Stimulated activated CD8-positive, alpha-beta memory T cell treated with anti-CD3 and anti-CD28 coated beads, Interleukin-12 subunit alpha, Interleukin-12 subunit beta, amount 100 ng/mL, for 1 hour (primary cell): ENCODE data around the gene FHL1.

Experiments used
- DNase-seq: peaks from one replicate; pipeline ENCODE4 v3.0.0-alpha.2; 2020; ENCODE audit warnings: low read depth

FHL1 gene

DNA sequence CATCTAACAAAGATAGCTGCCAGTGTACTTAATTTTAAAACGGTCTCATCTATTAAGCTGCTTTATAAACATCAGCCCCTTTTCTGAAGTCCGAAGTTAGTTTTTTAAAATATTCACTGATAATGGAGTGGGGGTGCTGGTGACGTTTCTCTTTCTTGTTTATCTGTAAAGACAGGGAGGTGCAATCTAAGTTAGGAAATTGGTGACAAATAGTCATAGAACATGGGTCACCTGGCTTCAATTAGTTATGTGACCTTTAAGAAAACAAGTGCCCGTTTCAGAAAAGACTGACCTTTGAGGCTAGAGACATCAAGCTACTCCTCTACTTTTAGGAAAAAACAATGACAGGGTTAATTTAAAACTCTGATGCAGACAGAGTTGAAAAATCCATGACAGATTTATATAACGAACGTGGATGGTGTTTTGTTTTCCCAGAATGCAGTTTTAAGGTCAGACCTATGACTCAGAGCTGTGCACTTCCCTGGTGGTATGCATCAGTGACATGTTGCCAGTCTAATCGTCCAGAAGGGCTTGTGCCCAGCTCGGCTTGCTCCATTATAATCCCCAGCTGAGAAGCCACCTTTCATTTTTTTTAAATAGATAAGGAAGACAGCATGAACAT, 38.2 kb downstream of the FHL1 start:
- no peak for DNase-seq

DNA sequence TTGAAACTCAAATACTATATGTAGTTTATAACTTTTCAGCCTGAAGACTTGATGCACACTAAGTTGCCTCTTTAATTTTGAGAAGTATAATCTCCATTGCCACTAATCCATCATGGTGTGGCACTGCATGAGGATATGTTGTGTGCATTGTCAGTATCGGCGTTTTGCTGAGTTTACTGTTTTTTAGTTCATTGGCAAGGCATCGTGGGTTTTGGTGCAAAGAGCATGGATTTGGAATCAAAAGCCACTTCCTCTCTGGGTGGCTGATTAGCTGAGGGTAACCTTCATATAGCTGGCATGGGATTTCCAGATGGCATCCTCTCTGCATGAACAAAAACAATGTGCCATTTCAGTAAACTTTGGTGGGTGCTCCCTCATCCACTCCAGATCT, 38.7 kb downstream of the FHL1 start:
- no peak for DNase-seq

DNA sequence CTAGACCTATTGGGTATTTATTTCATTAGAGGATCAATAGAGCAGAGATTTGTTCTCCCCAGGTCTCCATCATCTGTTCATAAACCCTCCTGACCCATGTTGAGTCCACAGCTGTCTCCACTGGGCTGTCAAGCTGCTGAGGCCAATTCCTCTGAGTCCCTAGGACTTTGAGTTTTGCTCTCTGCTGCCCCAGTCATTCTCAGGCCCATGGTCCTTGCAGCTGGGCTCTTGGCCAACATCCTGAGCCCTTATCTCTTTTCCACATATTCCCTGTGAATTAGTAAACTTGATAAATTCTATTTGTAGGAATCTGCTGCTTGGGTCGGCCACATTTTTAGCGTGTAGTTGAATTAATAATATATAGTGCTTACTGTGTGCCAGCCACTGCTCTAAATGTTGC, 41.9 kb downstream of the FHL1 start:
- DNase-seq = no peak

DNA sequence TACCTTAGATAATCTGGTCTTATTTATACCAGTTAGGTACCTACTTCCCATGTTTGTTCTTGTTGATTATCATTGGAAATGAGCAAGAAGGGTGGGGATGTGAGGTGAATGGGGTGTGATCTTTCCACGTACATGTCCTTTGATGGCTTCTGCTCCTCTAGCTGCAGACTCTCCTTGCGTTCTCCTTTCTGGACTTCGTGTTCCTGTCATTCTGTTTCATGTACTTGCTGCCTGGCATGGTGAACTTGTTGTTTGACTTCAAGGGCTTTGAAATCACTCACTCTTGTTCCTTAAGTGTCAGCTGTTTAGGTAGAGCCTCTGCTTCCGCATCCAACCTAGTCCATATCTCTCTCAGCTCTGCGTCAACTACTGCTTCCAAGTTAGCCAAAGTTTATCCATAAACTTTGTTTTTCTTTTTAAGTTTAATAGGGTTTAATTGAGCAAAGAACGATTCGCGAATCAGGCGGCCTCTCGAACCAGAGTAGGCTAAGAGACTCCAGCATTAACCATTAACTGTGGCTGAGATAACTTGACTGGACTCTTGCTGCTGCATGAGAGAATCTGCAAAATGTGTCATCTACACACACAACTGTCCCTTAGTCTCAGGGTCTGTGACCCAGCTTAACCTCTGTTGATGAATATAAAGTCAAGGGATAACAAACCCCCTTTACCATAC, 42.8 kb downstream of the FHL1 start:
- DNase-seq = no peak

DNA sequence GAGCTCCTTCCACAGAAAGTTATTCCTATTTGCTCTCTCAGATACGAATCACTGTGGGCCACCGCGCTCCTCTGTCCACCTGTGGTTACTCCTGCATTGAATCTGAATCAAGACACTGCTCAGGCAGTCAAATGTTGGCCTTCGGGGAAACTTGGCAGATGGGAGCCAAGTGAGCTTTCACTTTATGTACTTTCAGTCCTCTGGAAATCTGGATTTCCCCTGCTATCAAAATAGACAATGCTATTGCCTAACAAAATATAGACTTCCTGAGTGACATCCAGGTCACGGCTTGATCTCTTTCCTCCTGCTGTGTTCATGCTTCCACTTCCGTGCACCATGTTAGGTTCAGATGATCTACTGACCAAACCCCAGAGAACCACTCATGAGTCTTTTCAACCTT, 43.8 kb downstream of the FHL1 start:
- no peak for DNase-seq

DNA sequence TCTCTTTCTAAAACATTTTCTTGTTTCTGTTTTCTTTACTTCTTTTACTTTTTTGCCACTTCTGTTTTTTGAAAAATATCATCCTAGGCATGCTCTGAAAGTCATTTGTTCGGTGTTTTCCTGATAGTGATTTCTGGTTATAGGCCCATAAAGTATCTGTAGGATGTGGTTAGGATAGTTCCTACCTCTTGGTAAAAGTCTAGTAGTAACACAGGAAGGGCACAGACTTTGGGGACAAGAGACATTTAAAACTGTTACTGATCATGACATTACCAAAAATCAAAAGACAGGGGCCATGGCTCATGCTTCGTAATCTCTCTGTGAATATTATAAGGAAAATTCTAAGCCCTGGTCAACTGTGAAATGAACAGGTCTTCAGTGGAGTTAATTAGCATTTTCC, 44.8 kb downstream of the FHL1 start:
- DNase-seq = no peak

DNA sequence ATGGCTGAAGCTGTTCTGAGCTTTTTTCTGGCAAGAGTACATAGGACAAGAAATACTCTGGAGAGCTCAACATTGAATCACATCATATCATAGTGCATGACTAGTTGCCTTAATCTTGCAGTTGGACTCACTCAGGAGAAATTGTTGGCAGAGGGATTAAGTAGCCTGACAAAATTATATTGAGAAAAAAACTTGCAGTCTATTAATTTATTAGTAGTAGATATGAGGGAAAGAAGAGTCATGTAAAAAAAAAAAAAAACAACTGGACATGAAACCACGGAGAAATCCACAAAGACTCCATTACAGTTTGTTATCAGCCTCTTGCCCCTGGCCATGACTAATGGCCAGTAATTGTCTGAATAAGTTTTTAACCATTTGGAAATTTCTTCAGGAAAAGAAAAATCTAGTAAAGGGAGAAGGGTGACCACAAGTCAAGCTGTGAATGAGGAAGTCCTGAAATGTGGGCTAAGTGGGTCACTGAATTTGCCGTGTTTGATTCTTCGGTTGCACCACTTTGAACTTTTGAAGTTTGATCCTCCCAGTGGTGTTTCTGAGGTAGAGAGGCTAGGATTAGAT, 45.6 kb downstream of the FHL1 start:
- DNase-seq = no peak

DNA sequence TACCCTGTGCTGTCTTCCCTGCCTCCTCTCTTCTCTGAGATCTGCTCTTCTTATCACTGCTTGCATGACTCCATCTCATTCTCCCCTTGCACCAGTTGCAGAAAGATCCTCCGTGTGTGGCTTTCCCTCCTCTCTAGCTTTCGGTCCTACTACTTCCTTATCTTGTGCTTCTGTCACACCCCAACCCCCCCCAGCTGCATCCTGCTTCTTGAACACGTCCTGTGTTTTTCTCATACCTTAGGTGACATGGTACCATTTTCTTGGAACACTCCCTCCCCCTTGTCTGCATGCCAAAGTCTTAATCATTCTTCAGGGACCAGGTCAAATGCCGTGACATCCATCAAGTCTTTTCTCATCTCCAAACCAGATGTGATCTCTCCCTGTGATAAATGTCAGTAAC, 46.4 kb downstream of the FHL1 start:
- no peak for DNase-seq

DNA sequence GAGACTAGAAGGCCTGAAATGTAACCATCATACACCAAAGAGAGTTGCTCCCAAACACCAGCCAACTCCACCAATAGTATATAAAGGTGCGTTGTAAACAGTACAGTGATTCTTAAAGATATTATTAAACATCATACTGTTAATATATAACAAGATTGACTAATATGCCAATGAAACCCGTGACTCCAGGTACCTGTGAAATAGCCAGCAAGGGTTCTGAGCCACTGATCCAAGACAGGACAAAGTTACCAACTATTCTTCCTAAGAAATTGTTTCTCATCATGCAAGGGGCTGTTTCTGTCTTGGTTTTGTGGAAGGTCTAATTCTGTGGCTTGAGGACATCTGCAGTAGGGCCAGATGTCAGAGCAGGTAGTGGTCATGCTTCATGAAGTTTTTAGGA, 47.2 kb downstream of the FHL1 start:
- DNase-seq = no peak

DNA sequence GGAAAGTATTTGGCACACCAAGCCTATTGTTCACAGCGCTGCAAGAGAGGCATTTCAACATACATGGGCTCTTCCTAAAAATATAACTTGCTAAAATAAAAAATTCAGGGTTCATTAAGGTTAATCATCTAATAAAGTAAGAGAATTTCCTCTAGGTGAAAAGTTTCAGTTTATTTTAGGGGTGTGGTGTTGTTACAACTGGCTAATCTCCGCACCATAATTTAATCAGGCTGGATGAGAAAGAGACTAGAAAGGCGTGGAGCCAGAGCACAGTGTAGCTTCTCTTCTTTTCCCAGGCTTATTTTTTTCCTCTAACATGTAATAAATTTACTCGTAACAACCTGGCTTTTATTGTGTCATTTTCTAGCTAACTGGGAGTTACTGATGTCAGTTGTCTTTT, 47.9 kb downstream of the FHL1 start:
- no peak for DNase-seq

DNA sequence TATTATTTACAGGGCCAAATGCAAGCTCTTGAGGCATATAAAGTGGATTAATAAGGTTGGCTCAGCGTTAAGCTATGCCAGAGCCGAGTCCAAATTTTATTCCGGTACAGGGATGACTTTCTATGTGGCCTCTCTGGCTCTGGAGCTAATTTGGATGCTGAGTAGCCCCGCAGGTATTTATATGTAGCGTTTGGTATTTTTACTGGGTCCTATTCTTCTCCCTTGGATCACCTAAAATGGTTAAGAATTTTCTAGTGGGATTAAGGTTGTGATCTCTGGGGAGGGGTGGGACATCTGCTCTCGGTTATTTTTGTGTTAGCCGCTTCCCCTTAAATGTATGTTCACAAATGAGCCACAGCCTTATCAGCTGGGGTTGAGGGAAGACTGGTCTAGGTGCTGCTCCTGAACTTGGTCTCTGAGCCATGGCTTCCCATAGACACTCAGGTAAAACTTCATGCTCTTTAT, 49.4 kb downstream of the FHL1 start:
- DNase-seq = no peak

DNA sequence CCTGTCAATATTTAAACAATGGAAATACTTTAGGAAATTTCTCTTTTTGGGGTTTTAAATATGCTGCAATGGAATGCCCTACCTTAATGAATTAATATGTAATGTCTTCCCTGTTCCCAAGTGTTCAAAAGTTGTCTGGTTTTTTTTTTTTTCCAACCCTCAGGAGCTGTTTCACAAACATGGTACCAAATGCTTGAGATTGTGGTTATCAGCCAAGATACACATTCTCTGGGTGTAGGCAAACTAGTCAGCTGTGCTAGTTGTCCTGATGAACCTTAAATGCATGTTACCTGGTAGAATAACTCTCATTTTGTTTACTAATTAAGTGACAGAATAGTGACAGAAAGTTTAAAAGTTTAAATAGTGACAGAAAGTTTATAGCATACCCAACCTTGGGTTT, 50.7 kb downstream of the FHL1 start:
- no peak for DNase-seq

DNA sequence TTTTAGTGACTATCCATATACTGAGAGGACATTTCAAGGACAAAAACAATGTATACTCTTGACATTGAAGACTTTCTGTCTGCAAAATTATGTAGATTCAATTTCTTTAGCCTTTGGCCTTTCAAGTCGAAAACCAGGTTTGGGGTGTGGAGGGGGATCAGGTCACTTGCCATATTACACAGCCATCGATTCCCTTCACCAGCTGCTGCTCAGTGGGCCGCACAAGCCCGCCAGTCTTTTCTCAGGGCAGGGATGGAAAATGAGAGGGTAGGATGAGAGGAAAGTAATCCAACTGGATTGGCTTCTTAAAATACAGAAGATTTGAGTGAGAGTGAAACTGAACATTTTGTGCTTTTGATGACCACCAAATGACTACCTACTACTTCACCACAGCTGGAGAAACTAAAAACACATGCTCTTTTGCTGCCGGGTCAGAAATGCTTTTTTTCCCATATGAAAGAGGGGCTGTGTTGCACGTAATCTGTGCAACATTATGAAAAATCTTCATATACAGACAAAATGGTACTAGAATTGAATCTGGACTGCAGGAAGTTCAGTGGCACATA, 51.4 kb downstream of the FHL1 start:
- no peak for DNase-seq

DNA sequence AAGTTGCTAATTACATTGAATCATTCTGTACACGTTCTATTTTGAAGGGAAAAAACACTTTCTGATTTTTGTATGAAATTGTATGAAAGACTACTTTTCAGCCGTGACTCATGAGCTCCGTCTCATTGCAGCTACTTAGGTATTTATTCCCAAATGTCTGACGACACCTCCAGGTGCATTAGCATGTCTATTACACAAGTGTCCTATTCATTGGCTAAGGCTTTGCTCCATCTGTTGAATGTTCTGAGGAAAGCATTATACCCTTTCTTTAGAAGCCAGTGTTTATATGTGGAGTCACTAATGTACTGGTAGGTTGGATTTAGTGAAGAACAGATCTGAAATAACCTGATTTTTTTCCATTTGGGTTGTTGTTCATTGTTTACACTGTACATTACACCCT, 52.0 kb downstream of the FHL1 start:
- DNase-seq = no peak

DNA sequence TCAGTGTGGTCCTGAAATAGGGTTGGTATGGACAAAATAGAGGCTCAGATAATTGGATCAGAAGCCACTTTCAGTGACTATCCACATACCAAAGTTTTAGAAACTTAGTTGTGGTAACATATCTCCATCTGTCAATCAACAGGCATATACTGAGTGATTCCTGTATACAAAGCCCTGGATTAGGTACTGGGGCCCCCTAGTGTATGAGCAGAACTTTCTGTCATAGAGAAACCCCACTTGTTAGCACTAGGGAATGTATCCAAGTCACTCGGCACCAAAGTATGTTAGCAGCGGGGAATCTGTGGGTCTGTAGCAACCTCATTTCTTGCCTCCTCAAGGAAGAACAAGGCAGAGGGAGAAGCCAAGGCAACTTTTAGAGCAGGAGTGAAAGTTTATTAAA, 53.1 kb downstream of the FHL1 start:
- no peak for DNase-seq

DNA sequence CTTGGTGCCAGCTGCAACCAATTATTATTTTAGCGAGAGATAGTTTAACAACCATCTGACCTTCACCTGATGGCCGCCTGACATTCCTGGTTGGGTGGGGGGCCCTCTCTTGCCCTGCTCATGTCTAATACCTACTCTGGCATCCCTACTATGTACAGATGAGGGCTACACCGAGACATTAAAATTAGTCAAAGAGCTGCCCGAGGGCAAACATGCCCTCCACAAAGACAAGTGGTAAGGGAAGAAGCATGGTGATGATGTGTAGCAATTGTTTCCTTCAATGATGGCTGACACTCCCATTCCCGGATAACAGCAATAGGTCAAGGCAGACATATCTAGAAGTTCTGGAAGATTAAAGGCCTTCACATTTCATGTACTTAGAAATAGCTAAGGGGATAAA, 54.3 kb downstream of the FHL1 start:
- DNase-seq = no peak

DNA sequence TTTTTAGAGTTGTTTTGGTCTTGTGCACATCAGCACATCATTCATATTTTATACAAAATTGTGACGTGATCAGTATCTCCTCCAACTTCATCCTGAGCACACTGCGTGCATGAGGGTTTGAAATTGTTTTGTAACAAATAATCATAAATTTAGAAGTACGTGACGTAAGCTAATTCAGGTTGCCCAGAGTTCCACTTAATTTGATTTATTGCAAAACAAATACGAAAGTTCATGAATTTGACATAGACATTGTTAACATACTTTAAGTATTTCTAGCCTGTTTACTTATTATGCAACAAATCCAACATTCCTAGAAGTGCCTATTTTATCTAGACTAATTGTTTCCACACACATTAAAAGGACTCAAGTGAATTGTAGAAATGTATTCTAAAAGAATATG, 55.6 kb downstream of the FHL1 start:
- no peak for DNase-seq

DNA sequence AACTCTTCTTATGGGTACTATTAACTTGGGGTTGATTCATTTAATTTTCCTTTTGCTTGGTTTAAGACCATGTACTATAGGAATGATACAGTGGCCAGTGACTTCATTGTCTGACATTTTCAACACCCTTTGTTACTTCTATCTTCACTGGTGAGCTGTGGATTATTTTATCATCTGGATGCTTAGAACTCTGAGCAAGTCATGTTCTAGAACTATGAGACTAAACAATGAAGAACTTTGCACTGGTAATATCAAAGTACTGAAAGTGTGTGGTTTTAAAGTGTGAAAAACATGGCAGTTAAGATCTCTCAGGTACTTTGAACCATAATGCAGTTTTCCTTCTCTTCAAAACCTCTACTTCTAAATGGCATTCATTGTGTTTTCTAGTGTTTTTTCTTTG, 56.1 kb downstream of the FHL1 start:
- no peak for DNase-seq

DNA sequence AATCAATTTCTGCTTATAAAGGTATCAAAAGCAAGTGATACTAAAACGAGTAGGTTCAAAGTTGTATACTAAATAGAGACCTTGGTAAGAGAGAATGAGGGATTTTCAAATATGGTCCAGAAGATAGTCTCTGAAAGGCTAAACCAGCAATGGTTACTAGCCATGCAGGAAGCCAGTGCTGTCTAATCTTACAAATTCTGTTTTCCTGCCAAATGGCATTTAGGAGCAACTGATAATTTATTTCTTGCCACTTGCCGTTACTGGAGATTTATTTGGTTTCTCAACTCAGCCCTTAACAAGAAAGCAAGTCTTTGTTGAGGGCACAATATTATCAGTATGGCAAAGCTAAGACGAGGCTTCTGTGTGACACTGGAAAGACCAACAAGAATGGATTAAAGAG, 56.6 kb downstream of the FHL1 start:
- DNase-seq = no peak

DNA sequence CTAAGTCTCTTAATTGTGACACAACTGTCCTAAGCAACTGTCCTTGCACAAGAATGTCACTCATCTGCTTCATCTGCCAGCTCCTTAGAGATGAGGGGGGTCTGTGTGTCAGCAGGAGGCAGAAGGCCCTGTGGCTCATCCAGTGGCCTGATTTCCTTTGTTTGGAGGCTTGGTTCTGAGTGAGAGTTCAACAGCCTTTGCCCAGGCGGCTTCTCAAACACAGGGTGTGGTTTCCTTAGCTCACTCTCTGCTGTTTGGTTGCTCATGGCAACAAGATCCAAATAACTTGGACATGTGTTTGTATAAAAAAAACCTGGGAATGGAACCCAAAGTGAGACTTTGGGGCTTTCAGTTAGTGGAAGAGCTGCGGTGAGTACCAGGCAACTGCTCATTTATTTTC, 57.2 kb downstream of the FHL1 start:
- DNase-seq = no peak

DNA sequence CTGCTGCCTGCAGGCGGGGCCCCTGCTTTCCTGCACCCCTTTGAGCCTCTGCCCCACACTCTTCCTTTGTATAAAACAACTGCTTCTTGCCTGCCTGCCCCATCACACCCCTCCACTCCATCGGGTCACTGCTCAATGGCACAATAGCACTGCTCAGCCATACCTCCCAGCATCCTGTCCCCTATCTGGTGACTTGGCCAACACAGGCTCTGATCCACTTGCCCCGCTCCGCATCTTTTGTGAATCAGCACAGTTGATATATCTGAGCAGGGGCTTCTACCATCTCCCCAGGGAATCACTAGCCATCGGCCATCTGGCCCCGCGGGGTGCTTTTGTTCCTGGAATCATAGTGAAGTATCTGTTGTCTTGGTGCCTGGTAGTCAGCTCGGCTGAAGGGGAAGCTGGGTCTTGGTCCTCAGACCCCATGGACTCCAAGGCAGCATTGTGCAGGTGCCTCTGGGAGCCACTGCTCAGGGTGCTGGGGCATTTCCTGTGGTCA, 58.6 kb downstream of the FHL1 start:
- no peak for DNase-seq

DNA sequence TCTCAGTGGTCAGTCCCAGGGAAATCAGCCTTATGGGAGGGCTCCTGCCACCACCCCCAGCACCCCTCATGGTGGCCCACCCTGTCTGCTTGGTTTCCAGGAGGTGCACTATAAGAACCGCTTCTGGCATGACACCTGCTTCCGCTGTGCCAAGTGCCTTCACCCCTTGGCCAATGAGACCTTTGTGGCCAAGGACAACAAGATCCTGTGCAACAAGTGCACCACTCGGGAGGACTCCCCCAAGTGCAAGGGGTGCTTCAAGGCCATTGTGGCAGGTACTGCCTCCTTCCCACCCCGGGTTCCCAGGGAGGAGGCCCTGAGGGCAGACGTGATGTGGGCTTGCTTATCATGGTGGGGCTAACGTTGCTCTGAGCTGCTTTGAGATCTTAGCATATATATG, 59.6 kb downstream of the FHL1 start:
- no peak for DNase-seq

DNA sequence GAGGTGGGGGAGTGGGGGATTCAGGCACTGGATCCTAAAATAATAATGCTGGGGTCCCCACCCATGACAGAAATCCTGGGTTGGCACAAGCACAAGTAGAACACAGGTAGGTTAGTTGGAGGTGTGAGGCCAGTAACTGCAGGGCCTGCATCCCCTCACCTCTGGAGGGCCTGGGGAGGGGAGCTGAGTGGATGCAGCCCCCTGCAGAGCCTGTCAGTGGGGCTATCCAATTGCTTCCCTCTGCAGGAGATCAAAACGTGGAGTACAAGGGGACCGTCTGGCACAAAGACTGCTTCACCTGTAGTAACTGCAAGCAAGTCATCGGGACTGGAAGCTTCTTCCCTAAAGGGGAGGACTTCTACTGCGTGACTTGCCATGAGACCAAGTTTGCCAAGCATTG, 60.2 kb downstream of the FHL1 start:
- DNase-seq = no peak
